ENCODE results near the gene ANTXR1. TPM values are rescaled to one million over a fixed set of nuclear protein-coding genes. Genes with fewer than 3 reads are reported as not detected.

Gene ANTXR1
- total RNA-seq, 1 experiment from 2014 or later = 37.3 TPM

- Histone ChIP-seq H3K18ac (ENCODE audit: insufficient read length, low read depth, low read length) (no peak overlapping the region), H2BK12ac (ENCODE audit: insufficient read length, low read depth, low read length) (no peak overlapping the region), H2AK5ac (ENCODE audit: insufficient read length, low read length) (no peak overlapping the region), H4K8ac (replicated peaks; ENCODE audit: insufficient read length, low read depth, low read length) (no peak overlapping the region), H3K4me2 (ENCODE audit: insufficient read depth, insufficient read length, low read length) (no peak overlapping the region), H3K27ac (ENCODE audit: insufficient read length, low read depth, low read length) (no peak overlapping the region), H4K20me1 (ENCODE audit: control insufficient read depth, insufficient read depth, insufficient read length) (no peaks in the 10 kb centered on the region), H3K4ac (ENCODE audit: low read depth, low read length) (no peak overlapping the region), H3K27me3 (ENCODE audit: insufficient read depth, low read length) (no peaks in the 10 kb centered on the region), H2BK120ac (ENCODE audit: low read depth, low read length, poor library complexity, severe bottlenecking) (no peak overlapping the region), H3K79me2 (ENCODE audit: insufficient read depth, low read length) (no peaks in the 10 kb centered on the region), H3K56ac (ENCODE audit: insufficient read length, low read depth, low read length) (no peak overlapping the region), H3K23ac (ENCODE audit: insufficient read length, low read depth, low read length) (no peak overlapping the region), H3K23me2 (ENCODE audit: insufficient read length, low read depth, low read length, poor library complexity, severe bottlenecking) (no peaks in the 10 kb centered on the region), H2BK20ac (ENCODE audit: low read depth, low read length, poor library complexity, severe bottlenecking) (no peak overlapping the region), H2BK5ac (ENCODE audit: insufficient read length, low read length) (no peak overlapping the region), H3K14ac (ENCODE audit: insufficient read depth, low read length) (no peak overlapping the region), H3T11ph (ENCODE audit: low read length) (no peak overlapping the region), H4K5ac (ENCODE audit: insufficient read length, low read depth, low read length) (no peak overlapping the region), H2AFZ (ENCODE audit: low read length) (no peak overlapping the region), H4K91ac (ENCODE audit: insufficient read length, low read depth, low read length) (no peak overlapping the region), H2BK15ac (ENCODE audit: low read depth, low read length) (no peak overlapping the region), H3K79me1 (ENCODE audit: insufficient read depth, low read depth, low read length, poor library complexity, severe bottlenecking) (no peaks in the 10 kb centered on the region), H3K9me3 (ENCODE audit: control insufficient read depth, low read depth, low read length) (no peaks in the 10 kb centered on the region), H3K4me1 (ENCODE audit: insufficient read depth, low read length) (peaks cover 9% of the 10 kb centered on the region; the same call in 1 of the 2 replicates), H3K9ac (ENCODE audit: extremely low read depth, insufficient read length, low read length) (no peak overlapping the region)
- H3K36me3 Mint-ChIP-seq (ENCODE audit: insufficient read depth in 1 of 3, low read depth in 3 of 3) = peaks cover 11 to 15% (median 12%) of the 10 kb centered on the region in 3 experiments
- no peak for TF ChIP-seq CTCF (conservative IDR thresholded peaks at IDR 0.05)
- peaks cover 9 to 12% of the 10 kb centered on the region in 2 experiments for H3K9me3 Mint-ChIP-seq
- H3K4me1 Mint-ChIP-seq = peaks cover 6 to 7% of the 10 kb centered on the region in 2 experiments; a peak in 2 of 4 replicates
- H3K27me3 Mint-ChIP-seq (ENCODE audit: low read depth) = no peaks in the 10 kb centered on the region
- no CpG with 5 or more reads among the region's 6 CpGs for WGBS (ENCODE audit: extremely low coverage, insufficient read length, low lambda C conversion rate)
- H3K4me3 Mint-ChIP-seq = no peak overlapping the region
- no peak for DNase-seq
- no peak overlapping the region for H3K27ac Mint-ChIP-seq
Measured at GRCh38 chr2:69210385-69210784, 197.4 kb downstream of the ANTXR1 start.
